HG03103 (cell line): ENCODE data around the gene HES2.
"Not testable (repeated sequence)": the region's sequence is repeated elsewhere in the genome, so short reads cannot be mapped to it uniquely, and the experiment has no call there.

Source experiments
- ATAC-seq: cut with Tn5 transposase; IDR thresholded peaks from one replicate; pipeline ENCODE4 v1.9.1; 2021; ENCODE audit warnings: low read depth; ENCODE audit not compliant: unreplicated experiment

The HES2 gene

GRCh38 chr1:6419397-6419803 lies 319 bp downstream of the HES2 start:
- no peak for ATAC-seq

GRCh38 chr1:6418668-6419396 lies 887 bp downstream of the HES2 start:
- no peak for ATAC-seq

- ATAC-seq = no peak
Observed at GRCh38 chr1:6417961-6418667, 1.6 kb downstream of the HES2 start.

GRCh38 chr1:6416906-6417305 lies 2.8 kb downstream of the HES2 start:
- no peak for ATAC-seq

GRCh38 chr1:6416295-6416656 lies 3.4 kb downstream of the HES2 start:
- no peak for ATAC-seq

- no peak for ATAC-seq
Observed at GRCh38 chr1:6414881-6415626, 4.7 kb downstream of the HES2 start.

GRCh38 chr1:6414443-6414844 lies 5.3 kb downstream of the HES2 start:
- ATAC-seq = no peak

GRCh38 chr1:6412896-6413295 lies 6.8 kb downstream of the HES2 start:
- ATAC-seq = no peak

GRCh38 chr1:6410248-6410893 lies 9.3 kb downstream of the HES2 start:
- ATAC-seq = no peak

GRCh38 chr1:6409733-6410132 lies 10.0 kb downstream of the HES2 start:
- no peak for ATAC-seq

GRCh38 chr1:6409053-6409452 lies 10.7 kb downstream of the HES2 start:
- ATAC-seq = no peak

- no peak for ATAC-seq
Observed at GRCh38 chr1:6408023-6408422, 11.7 kb downstream of the HES2 start.

GRCh38 chr1:6401673-6402072 lies 18.0 kb downstream of the HES2 start:
- ATAC-seq = no peak

GRCh38 chr1:6399294-6399693 lies 20.4 kb downstream of the HES2 start:
- no peak for ATAC-seq

- ATAC-seq = no peak
Observed at GRCh38 chr1:6397844-6398441, 21.8 kb downstream of the HES2 start.

- no peak for ATAC-seq
Observed at GRCh38 chr1:6396998-6397397, 22.7 kb downstream of the HES2 start.

GRCh38 chr1:6395781-6396244 lies 23.9 kb downstream of the HES2 start:
- ATAC-seq = not testable (repeated sequence)

GRCh38 chr1:6395130-6395529 lies 24.6 kb downstream of the HES2 start:
- not testable (repeated sequence) for ATAC-seq

GRCh38 chr1:6393400-6394187 lies 26.1 kb downstream of the HES2 start, which contains the start of gene ACOT7:
Gene ACOT7 (minus strand): TSS chr1:6393767. CDS start chr1:6393399, 368 bp downstream.
- ATAC-seq = peak; percentile 74
